PC-3 (cell line): Measurements from ENCODE around the gene MOGAT3. TPM values are rescaled to one million over a fixed set of nuclear protein-coding genes. Genes with fewer than 3 reads are reported as not detected.
"Not testable (repeated sequence)": the region's sequence is repeated elsewhere in the genome, so short reads cannot be mapped to it uniquely, and the experiment has no call there.

Source experiments
- ATAC-seq: fragments of 200-7000 bp; cut with Tn5 transposase; 2 replicates; pipeline ENCODE4 v1.9.1; 2020; ENCODE audit warnings: mild to moderate bottlenecking, moderate library complexity
- BruUV-seq: library from RNA; stranded (reverse); fragments of 400-500 nt; replicated peaks from 2 replicates; lab custom pipeline; 2021; lab: Mats Ljungman, UMichigan
- CTCF ChIA-PET: fragments of 300-600 bp; sonication (Branson Sonifier 250); formaldehyde crosslinking; loops from one replicate; lab custom pipeline; 2022; ENCODE audit warnings: antibody characterized with exemption; lab: Charles Lee
- POLR2A ChIA-PET: fragments of 300-600 bp; sonication (Branson Sonifier 250); formaldehyde crosslinking; loops from one replicate; lab custom pipeline; 2022; ENCODE audit warnings: antibody characterized with exemption; ENCODE audit not compliant: unreplicated experiment; lab: Charles Lee
- DNase-seq: peaks from one replicate; pipeline ENCODE4 v3.0.0-alpha.2; 2015
- H2AFZ ChIP-seq: fragments of 300-600 bp; sonication (generic); 2 replicates; pipeline ENCODE4 v1.6.0; 2016; ENCODE audit warnings: antibody characterized with exemption, low read length
- H3F3A ChIP-seq: fragments of 300-600 bp; sonication (generic); one replicate; pipeline ENCODE4 v1.6.0; 2017; ENCODE audit warnings: antibody characterized with exemption, low read length, control low read depth, mild to moderate bottlenecking; ENCODE audit not compliant: unreplicated experiment
- H3K27ac ChIP-seq: fragments of 300-600 bp; sonication (generic); 2 replicates; pipeline ENCODE4 v1.5.1; 2016; ENCODE audit warnings: mild to moderate bottlenecking, low read length
- H3K27me3 ChIP-seq: fragments of 300-600 bp; sonication (generic); 2 replicates; pipeline ENCODE4 v1.6.1; 2016; ENCODE audit warnings: low read length, mixed read lengths
- H3K36me3 ChIP-seq: fragments of 300-600 bp; sonication (generic); 2 replicates; pipeline ENCODE4 v1.6.1; 2016; ENCODE audit warnings: low read depth, mixed run types, low read length, mixed read lengths
- H3K4me1 ChIP-seq: fragments of 300-600 bp; sonication (generic); 2 replicates; pipeline ENCODE4 v1.5.1; 2016; ENCODE audit warnings: low read length; ENCODE audit not compliant: insufficient read depth
- H3K4me2 ChIP-seq: fragments of 300-600 bp; sonication (generic); 2 replicates; pipeline ENCODE4 v1.6.0; 2016; ENCODE audit warnings: low read length
- H3K4me3 ChIP-seq: fragments of 300-600 bp; sonication (generic); 2 replicates; pipeline ENCODE4 v1.5.1; 2016; ENCODE audit warnings: mild to moderate bottlenecking, low read length, mixed read lengths
- H3K79me2 ChIP-seq: fragments of 300-600 bp; sonication (generic); 2 replicates; pipeline ENCODE4 v1.6.1; 2017; ENCODE audit warnings: low read length, mixed read lengths
- H3K9ac ChIP-seq: fragments of 300-600 bp; sonication (generic); 2 replicates; pipeline ENCODE4 v1.6.0; 2016; ENCODE audit warnings: mild to moderate bottlenecking, low read length
- H3K9me2 ChIP-seq: fragments of 300-600 bp; sonication (generic); replicated peaks from 2 replicates; pipeline ENCODE4 v1.6.1; 2016; ENCODE audit warnings: mixed run types, low read length, mixed read lengths
- H3K9me3 ChIP-seq: fragments of 300-600 bp; sonication (generic); 2 replicates; pipeline ENCODE4 v1.6.1; 2016; ENCODE audit warnings: low read length, mixed read lengths
- H4K20me1 ChIP-seq: fragments of 300-600 bp; sonication (generic); 2 replicates; pipeline ENCODE4 v1.6.1; 2016; ENCODE audit warnings: low read length, mixed read lengths
- CTCF ChIP-seq: fragments of 300-600 bp; sonication (generic); conservative IDR thresholded peaks from 2 replicates; pipeline ENCODE4 v1.5.1; 2017; ENCODE audit warnings: antibody characterized with exemption, low read depth, mild to moderate bottlenecking, low read length
- EZH2 ChIP-seq: fragments of 300-600 bp; sonication (generic); IDR thresholded peaks from one replicate; pipeline ENCODE4 v1.6.1; 2017; ENCODE audit warnings: antibody characterized with exemption, mild to moderate bottlenecking, low read length; ENCODE audit not compliant: unreplicated experiment
- EZH2phosphoT487 ChIP-seq: fragments of 300-600 bp; sonication (generic); IDR thresholded peaks from 2 replicates; pipeline ENCODE4 v1.6.1; 2018; ENCODE audit warnings: mild to moderate bottlenecking, antibody characterized with exemption, low read length, borderline replicate concordance
- intact Hi-C: fragments of 100-400 bp; cut with micrococcal nuclease; formaldehyde crosslinking; loops from 2 replicates; pipeline ENCODE4 v1.9.0; 2023
- total RNA-seq: library from RNA; depleted of rRNA; stranded (reverse); fragments of >200 nt; gene quantifications from 2 replicates; pipeline ENCODE4 v1.2.3, GENCODE V29; 2014

MOGAT3 gene
- total RNA-seq, 1 experiment from 2014 or later = not detected

GRCh38 chr7:101207459-101207858, 6.6 kb upstream of the MOGAT3 start:
- no TSS peak for BruUV-seq
- ChIA-PET POLR2A (no interaction called here), CTCF (no interaction called here)
- Histone ChIP-seq H3K27me3 (no peaks in the 10 kb centered on the region), H3F3A (no peaks in the 10 kb centered on the region), H3K9ac (no peak overlapping the region), H3K36me3 (no peaks in the 10 kb centered on the region; the same call in 1 of the 2 replicates), H2AFZ (no peak overlapping the region), H3K79me2 (no peaks in the 10 kb centered on the region), H3K9me3 (no peaks in the 10 kb centered on the region), H3K9me2 (no peaks in the 10 kb centered on the region), H3K27ac (no peak overlapping the region), H4K20me1 (no peaks in the 10 kb centered on the region), H3K4me3 (no peak overlapping the region), H3K4me1 (no peaks in the 10 kb centered on the region), H3K4me2 (no peak overlapping the region)
- no peak for ATAC-seq
- DNase-seq = no peak
- TF ChIP-seq EZH2 (no peak), EZH2phosphoT487 (no peak), CTCF (no peak)
- intact Hi-C loops = no loop called here

- BruUV-seq = no TSS peak
- TF ChIP-seq CTCF (no peak), EZH2 (no peak)
- Histone ChIP-seq H3K9me3 (no peaks in the 10 kb centered on the region), H3K9ac (no peak overlapping the region), H3K27me3 (no peaks in the 10 kb centered on the region), H2AFZ (no peak overlapping the region), H3F3A (no peaks in the 10 kb centered on the region), H3K36me3 (no peaks in the 10 kb centered on the region; the same call in 1 of the 2 replicates), H3K9me2 (no peaks in the 10 kb centered on the region), H3K4me2 (no peak overlapping the region), H3K79me2 (no peaks in the 10 kb centered on the region), H3K4me1 (no peaks in the 10 kb centered on the region), H3K4me3 (no peak overlapping the region), H4K20me1 (no peaks in the 10 kb centered on the region), H3K27ac (no peak overlapping the region)
- POLR2A ChIA-PET = no interaction called here
- ATAC-seq (no peak), DNase-seq (no peak)
- CTCF ChIA-PET = no interaction called here
- intact Hi-C loops = no loop called here
Observed at GRCh38 chr7:101206665-101207042, 5.8 kb upstream of the MOGAT3 start.

GRCh38 chr7:101205901-101206664, 5.2 kb upstream of the MOGAT3 start:
- H3K79me2 ChIP-seq = no peaks in the 10 kb centered on the region
- no peaks in the 10 kb centered on the region for H3F3A ChIP-seq
- ChIA-PET CTCF (no interaction called here), POLR2A (no interaction called here)
- H3K9ac ChIP-seq = no peak overlapping the region
- no peak overlapping the region for H3K27ac ChIP-seq
- H3K27me3 ChIP-seq = no peaks in the 10 kb centered on the region
- no peaks in the 10 kb centered on the region for H3K9me3 ChIP-seq
- no peaks in the 10 kb centered on the region for H3K4me1 ChIP-seq
- H4K20me1 ChIP-seq = no peaks in the 10 kb centered on the region
- DNase-seq (no peak), ATAC-seq (no peak)
- TSS peak; percentile 31 for BruUV-seq
- H3K4me3 ChIP-seq = no peak overlapping the region
- no peak overlapping the region for H3K4me2 ChIP-seq
- TF ChIP-seq CTCF = no peak
- no peak for TF ChIP-seq EZH2
- no peak for TF ChIP-seq EZH2phosphoT487
- H2AFZ ChIP-seq = no peak overlapping the region
- intact Hi-C loops = no loop called here
- no peaks in the 10 kb centered on the region; the same call in 1 of the 2 replicates for H3K36me3 ChIP-seq
- H3K9me2 ChIP-seq = no peaks in the 10 kb centered on the region

GRCh38 chr7:101203740-101204738, 3.2 kb upstream of the MOGAT3 start:
- CTCF ChIA-PET, H3K4me2 ChIP-seq, H3K9ac ChIP-seq, H3K79me2 ChIP-seq, H3K9me2 ChIP-seq, H4K20me1 ChIP-seq, DNase-seq, intact Hi-C loops, H3K27me3 ChIP-seq, H3K4me3 ChIP-seq, ATAC-seq, H2AFZ ChIP-seq, H3K4me1 ChIP-seq, H3K36me3 ChIP-seq, H3K9me3 ChIP-seq, BruUV-seq, H3K27ac ChIP-seq, H3F3A ChIP-seq: not testable (repeated sequence)
- POLR2A ChIA-PET = interaction anchor here (0.6 kb wide), 1 partner anchor 34 kb away, joined by 3 read pairs; the partner anchor contains the start of gene CLDN15
